Measurements from ENCODE around the gene MESP1. TPM values are rescaled to one million over a fixed set of nuclear protein-coding genes. Genes with fewer than 3 reads are reported as not detected.
A peak's percentile ranks its signal among the peaks of the same experiment; 100 is the strongest.

Gene MESP1
- total and polyA plus RNA-seq, 2 of the 13 experiments (the other 11 are each of a cell fraction or from before 2014, with no cell fraction given): not detected

DNA sequence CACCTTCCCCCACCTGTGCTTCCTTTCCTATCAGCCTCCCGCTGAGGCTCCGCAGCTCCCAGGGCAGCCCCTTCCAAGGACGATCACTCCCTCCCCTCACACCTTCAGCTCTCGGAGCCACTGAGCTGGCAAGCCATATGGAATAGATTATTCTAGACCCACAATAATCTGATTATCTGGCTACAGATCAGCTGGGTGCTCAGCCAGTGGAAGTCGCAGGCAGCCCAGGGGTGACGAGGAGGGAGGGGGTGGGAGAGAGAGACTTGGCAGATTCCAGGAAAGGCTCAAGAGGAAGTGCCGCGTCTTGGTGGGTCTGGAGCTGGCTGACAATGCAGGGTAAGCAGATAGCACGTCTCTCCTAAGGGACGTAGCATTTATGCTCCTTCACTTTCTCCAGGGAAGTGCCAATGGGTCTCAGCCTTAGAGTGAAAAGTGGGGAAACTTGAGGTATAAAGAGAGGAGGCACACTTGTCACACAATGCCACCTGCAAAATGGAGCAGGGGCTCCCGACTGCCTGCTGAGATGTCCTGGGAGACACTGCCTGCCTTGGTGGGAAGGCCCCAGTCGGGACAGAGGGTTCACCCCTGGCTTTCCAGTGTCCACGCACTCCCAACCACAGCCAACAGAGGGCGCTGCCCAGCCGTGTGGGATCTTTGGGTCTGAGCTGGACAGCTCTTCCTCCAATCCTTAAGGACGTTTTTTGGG is 9.4 kb upstream of the MESP1 start (continued):
- peak; percentile 53 for TF ChIP-seq ZNF768 (CRISPR knock-in tag; IDR thresholded peaks at IDR 0.05)
- peak; percentile 22; the same call in 1 of the 2 replicates for TF ChIP-seq GABPB1 (CRISPR knock-in tag; IDR thresholded peaks at IDR 0.05)
- no peak for TF ChIP-seq GATA4 (IDR thresholded peaks at IDR 0.05; ENCODE audit: borderline replicate concordance, low read depth)
- TF ChIP-seq ATAD3A (CRISPR knock-in tag; IDR thresholded peaks at IDR 0.05): no peak
- no peak for TF ChIP-seq SPEN (CRISPR knock-in tag; IDR thresholded peaks at IDR 0.05; ENCODE audit: low read depth)
- TF ChIP-seq SP4 (CRISPR knock-in tag; IDR thresholded peaks at IDR 0.05): no peak
- no peak for TF ChIP-seq ESRRA (CRISPR knock-in tag; IDR thresholded peaks at IDR 0.05; ENCODE audit: low read depth)
- TF ChIP-seq ZNF432 (CRISPR knock-in tag; IDR thresholded peaks at IDR 0.05; ENCODE audit: borderline replicate concordance): no peak
- no peak for TF ChIP-seq BRCA1 (CRISPR knock-in tag; IDR thresholded peaks at IDR 0.05)
- TF ChIP-seq NR1H2 (CRISPR knock-in tag; IDR thresholded peaks at IDR 0.05; ENCODE audit: borderline replicate concordance, low read depth): no peak
- no peak for TF ChIP-seq ZNF543 (CRISPR knock-in tag; IDR thresholded peaks at IDR 0.05)
- TF ChIP-seq ZFP36 (IDR thresholded peaks at IDR 0.05; ENCODE audit: borderline replicate concordance, low read depth, low read length, partially characterized antibody): no peak
- TF ChIP-seq, protein P1, sequence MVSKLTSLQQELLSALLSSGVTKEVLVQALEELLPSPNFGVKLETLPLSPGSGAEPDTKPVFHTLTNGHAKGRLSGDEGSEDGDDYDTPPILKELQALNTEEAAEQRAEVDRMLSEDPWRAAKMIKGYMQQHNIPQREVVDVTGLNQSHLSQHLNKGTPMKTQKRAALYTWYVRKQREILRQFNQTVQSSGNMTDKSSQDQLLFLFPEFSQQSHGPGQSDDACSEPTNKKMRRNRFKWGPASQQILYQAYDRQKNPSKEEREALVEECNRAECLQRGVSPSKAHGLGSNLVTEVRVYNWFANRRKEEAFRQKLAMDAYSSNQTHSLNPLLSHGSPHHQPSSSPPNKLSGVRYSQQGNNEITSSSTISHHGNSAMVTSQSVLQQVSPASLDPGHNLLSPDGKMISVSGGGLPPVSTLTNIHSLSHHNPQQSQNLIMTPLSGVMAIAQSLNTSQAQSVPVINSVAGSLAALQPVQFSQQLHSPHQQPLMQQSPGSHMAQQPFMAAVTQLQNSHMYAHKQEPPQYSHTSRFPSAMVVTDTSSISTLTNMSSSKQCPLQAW (CRISPR knock-in tag; IDR thresholded peaks at IDR 0.05): peak; percentile 1; the same call in 1 of the 2 replicates
- TF ChIP-seq MEIS1 (CRISPR knock-in tag; IDR thresholded peaks at IDR 0.05; ENCODE audit: borderline replicate concordance): no peak
- no peak for TF ChIP-seq FLYWCH1 (CRISPR knock-in tag; IDR thresholded peaks at IDR 0.05)
- TF ChIP-seq SRSF4 (IDR thresholded peaks at IDR 0.05; ENCODE audit: low read depth, low read length, poor library complexity, severe bottlenecking): no peak
- no peak for TF ChIP-seq ISX (CRISPR knock-in tag; conservative IDR thresholded peaks at IDR 0.05)
- no peak for TF ChIP-seq ZNF703 (CRISPR knock-in tag; IDR thresholded peaks at IDR 0.05; ENCODE audit: borderline replicate concordance)
- TF ChIP-seq SRF (IDR thresholded peaks at IDR 0.05; ENCODE audit: low read depth, low read length): no peak
- TF ChIP-seq ZNF292 (CRISPR knock-in tag; IDR thresholded peaks at IDR 0.05; ENCODE audit: borderline replicate concordance, low read depth): no peak
- no peak for TF ChIP-seq ZFP37 (CRISPR knock-in tag; IDR thresholded peaks at IDR 0.05; ENCODE audit: borderline replicate concordance)
- TF ChIP-seq NFE2 (CRISPR knock-in tag; IDR thresholded peaks at IDR 0.05): no peak
- no peak for TF ChIP-seq ZBTB3 (CRISPR knock-in tag; IDR thresholded peaks at IDR 0.05; ENCODE audit: borderline replicate concordance, low read depth)
- TF ChIP-seq, protein P2, sequence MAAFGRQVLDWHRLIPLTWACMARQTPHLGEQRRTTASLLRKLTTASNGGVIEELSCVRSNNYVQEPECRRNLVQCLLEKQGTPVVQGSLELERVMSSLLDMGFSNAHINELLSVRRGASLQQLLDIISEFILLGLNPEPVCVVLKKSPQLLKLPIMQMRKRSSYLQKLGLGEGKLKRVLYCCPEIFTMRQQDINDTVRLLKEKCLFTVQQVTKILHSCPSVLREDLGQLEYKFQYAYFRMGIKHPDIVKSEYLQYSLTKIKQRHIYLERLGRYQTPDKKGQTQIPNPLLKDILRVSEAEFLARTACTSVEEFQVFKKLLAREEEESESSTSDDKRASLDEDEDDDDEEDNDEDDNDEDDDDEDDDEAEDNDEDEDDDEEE (CRISPR knock-in tag; IDR thresholded peaks at IDR 0.05): no peak
- TF ChIP-seq, protein P3, sequence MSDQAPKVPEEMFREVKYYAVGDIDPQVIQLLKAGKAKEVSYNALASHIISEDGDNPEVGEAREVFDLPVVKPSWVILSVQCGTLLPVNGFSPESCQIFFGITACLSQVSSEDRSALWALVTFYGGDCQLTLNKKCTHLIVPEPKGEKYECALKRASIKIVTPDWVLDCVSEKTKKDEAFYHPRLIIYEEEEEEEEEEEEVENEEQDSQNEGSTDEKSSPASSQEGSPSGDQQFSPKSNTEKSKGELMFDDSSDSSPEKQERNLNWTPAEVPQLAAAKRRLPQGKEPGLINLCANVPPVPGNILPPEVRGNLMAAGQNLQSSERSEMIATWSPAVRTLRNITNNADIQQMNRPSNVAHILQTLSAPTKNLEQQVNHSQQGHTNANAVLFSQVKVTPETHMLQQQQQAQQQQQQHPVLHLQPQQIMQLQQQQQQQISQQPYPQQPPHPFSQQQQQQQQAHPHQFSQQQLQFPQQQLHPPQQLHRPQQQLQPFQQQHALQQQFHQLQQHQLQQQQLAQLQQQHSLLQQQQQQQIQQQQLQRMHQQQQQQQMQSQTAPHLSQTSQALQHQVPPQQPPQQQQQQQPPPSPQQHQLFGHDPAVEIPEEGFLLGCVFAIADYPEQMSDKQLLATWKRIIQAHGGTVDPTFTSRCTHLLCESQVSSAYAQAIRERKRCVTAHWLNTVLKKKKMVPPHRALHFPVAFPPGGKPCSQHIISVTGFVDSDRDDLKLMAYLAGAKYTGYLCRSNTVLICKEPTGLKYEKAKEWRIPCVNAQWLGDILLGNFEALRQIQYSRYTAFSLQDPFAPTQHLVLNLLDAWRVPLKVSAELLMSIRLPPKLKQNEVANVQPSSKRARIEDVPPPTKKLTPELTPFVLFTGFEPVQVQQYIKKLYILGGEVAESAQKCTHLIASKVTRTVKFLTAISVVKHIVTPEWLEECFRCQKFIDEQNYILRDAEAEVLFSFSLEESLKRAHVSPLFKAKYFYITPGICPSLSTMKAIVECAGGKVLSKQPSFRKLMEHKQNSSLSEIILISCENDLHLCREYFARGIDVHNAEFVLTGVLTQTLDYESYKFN (CRISPR knock-in tag; conservative IDR thresholded peaks at IDR 0.05): 0 out of 2 replicates have a peak, but pooled peaks have one; percentile 31

Measured in HepG2 (cell line).